Adrenal gland (tissue), 5 donors: ENCODE results near the gene C8G.

Source experiments
- POLR2A ChIP-seq, 2 donors: fragments of 450-650 bp; IDR thresholded peaks; one replicate each; pipeline ENCODE4 v1.6.1; 2017; ENCODE audit warnings: antibody characterized with exemption in 2 of 2, mild to moderate bottlenecking in 2 of 2, moderate library complexity in 1 of 2
- TF ChIP-seq, protein P1 (sequence below), 6 experiments: fragments of 450-650 bp in 4 of 6; fragments of 200-600 bp in 2 of 6; sonication (generic) in 1 of 6; IDR thresholded peaks; 1 replicate in 5 of 6; 2 replicates in 1 of 6; pipeline versions ENCODE4 v1.5.1 to v1.8.0; 2016 to 2021; ENCODE audit warnings: antibody characterized with exemption in 6 of 6, mild to moderate bottlenecking in 2 of 6, moderate library complexity in 1 of 6
- donor health status: DM: no; HTN: no; CAD: no.

DNA sequence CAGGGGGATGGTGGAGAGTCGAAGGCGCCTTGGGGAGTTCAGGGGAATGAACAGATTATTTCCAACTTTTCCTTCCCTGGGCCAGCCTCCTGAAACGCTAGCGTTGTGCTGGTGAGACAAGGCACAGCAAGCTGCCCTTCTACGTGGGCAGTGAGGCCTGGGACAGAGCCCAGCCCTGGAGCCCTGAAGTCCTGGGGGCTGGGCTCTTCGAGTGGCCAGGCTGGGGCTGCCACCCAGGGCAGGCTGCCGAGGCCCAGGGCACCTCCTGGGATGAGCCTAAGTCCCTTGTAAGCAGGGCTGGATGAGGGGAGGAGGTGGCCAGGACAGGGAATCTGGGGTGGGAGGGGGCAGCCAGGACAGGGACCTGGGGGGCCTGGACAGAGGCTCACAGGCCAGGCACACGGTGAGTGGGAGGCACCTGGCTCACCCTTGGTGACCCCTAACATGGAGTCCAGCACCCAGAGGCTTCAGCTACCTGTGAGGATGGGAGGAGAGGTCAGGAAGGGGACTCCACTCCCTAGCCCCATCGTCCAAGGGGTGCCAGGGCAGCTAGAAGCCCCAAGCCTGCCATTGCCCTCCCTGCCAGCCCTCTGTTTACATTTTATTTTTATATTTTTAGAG lies 5.7 kb downstream of the C8G start:
- TF ChIP-seq POLR2A (IDR thresholded peaks at IDR 0.05) = no peak
- TF ChIP-seq, protein P1, sequence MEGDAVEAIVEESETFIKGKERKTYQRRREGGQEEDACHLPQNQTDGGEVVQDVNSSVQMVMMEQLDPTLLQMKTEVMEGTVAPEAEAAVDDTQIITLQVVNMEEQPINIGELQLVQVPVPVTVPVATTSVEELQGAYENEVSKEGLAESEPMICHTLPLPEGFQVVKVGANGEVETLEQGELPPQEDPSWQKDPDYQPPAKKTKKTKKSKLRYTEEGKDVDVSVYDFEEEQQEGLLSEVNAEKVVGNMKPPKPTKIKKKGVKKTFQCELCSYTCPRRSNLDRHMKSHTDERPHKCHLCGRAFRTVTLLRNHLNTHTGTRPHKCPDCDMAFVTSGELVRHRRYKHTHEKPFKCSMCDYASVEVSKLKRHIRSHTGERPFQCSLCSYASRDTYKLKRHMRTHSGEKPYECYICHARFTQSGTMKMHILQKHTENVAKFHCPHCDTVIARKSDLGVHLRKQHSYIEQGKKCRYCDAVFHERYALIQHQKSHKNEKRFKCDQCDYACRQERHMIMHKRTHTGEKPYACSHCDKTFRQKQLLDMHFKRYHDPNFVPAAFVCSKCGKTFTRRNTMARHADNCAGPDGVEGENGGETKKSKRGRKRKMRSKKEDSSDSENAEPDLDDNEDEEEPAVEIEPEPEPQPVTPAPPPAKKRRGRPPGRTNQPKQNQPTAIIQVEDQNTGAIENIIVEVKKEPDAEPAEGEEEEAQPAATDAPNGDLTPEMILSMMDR (IDR thresholded peaks at IDR 0.05) = no peak
